PC-9 (cell line): ENCODE measurements around the gene IRF1. TPM values are rescaled to one million over a fixed set of nuclear protein-coding genes. Genes with fewer than 3 reads are reported as not detected.

Experiments used
- BruUV-seq: library from RNA; stranded (reverse); fragments of 400-500 nt; replicated peaks from 2 replicates; lab custom pipeline; 2021; lab: Mats Ljungman, UMichigan
- CTCF ChIA-PET: fragments of 300-600 bp; sonication (Branson Sonifier 250); formaldehyde crosslinking; loops from one replicate; lab custom pipeline; 2022; ENCODE audit warnings: antibody characterized with exemption; lab: Charles Lee
- POLR2A ChIA-PET: fragments of 300-600 bp; sonication (Branson Sonifier 250); formaldehyde crosslinking; loops from one replicate; lab custom pipeline; 2022; ENCODE audit warnings: antibody characterized with exemption; ENCODE audit not compliant: unreplicated experiment; lab: Charles Lee
- DNase-seq, 2 experiments: peaks; one replicate each; pipeline versions ENCODE4 v3.0.0 to v3.0.0-alpha.2; 2015 to 2022; ENCODE audit warnings: mixed read lengths in 1 of 2
- H2AFZ ChIP-seq: fragments of 200-600 bp; sonication (generic); 2 replicates; pipeline ENCODE4 v1.8.1; 2017; ENCODE audit warnings: antibody characterized with exemption
- H3F3A ChIP-seq: fragments of 200-600 bp; sonication (generic); 2 replicates; pipeline ENCODE4 v1.8.1; 2017; ENCODE audit warnings: antibody characterized with exemption, mild to moderate bottlenecking, low read depth; ENCODE audit not compliant: insufficient read depth
- H3K27ac ChIP-seq: fragments of 200-600 bp; sonication (generic); 2 replicates; pipeline ENCODE4 v1.6.1; 2016; ENCODE audit warnings: mixed run types
- H3K27me3 ChIP-seq: fragments of 200-600 bp; sonication (generic); 2 replicates; pipeline ENCODE4 v1.6.1; 2016; ENCODE audit warnings: low read depth, mixed run types; ENCODE audit not compliant: insufficient read depth
- H3K36me3 ChIP-seq: fragments of 200-600 bp; sonication (generic); 2 replicates; pipeline ENCODE4 v1.6.1; 2016; ENCODE audit warnings: low read depth, mixed run types
- H3K4me1 ChIP-seq: fragments of 200-600 bp; sonication (generic); replicated peaks from 2 replicates; pipeline ENCODE4 v1.6.1; 2016; ENCODE audit warnings: mixed run types; ENCODE audit not compliant: insufficient read depth
- H3K4me2 ChIP-seq: fragments of 200-600 bp; sonication (generic); 2 replicates; pipeline ENCODE4 v1.6.1; 2017; ENCODE audit warnings: mixed run types
- H3K4me3 ChIP-seq: fragments of 200-600 bp; sonication (generic); 2 replicates; pipeline ENCODE4 v1.6.1; 2016; ENCODE audit warnings: mixed run types
- H3K79me2 ChIP-seq: fragments of 200-600 bp; sonication (generic); 2 replicates; pipeline ENCODE4 v1.6.1; 2017; ENCODE audit warnings: low read depth, mixed run types
- H3K9me2 ChIP-seq: fragments of 200-600 bp; sonication (generic); 2 replicates; pipeline ENCODE4 v1.8.1; 2017; ENCODE audit warnings: mild to moderate bottlenecking; ENCODE audit not compliant: insufficient read depth
- H3K9me3 ChIP-seq: fragments of 200-600 bp; sonication (generic); 2 replicates; pipeline ENCODE4 v1.8.1; 2016; ENCODE audit warnings: low read depth; ENCODE audit not compliant: insufficient read depth
- H4K20me1 ChIP-seq: fragments of 200-600 bp; sonication (generic); 2 replicates; pipeline ENCODE4 v1.8.1; 2017; ENCODE audit not compliant: insufficient read depth
- EZH2 ChIP-seq: fragments of 200-600 bp; sonication (generic); IDR thresholded peaks from 2 replicates; pipeline ENCODE4 v1.8.0; 2017; ENCODE audit warnings: antibody characterized with exemption, low read depth
- intact Hi-C: fragments of 100-400 bp; cut with micrococcal nuclease; formaldehyde crosslinking; loops from one replicate; pipeline ENCODE4 v1.10.0; 2022; ENCODE audit not compliant: unreplicated experiment
- total RNA-seq: library from RNA; stranded (reverse); gene quantifications from 2 replicates; pipeline ENCODE4 v1.2.3, GENCODE V29; 2021
- TF ChIP-seq, protein P1 (sequence below): fragments of 200-600 bp; sonication (generic); conservative IDR thresholded peaks from 2 replicates; pipeline ENCODE4 v1.6.1; 2017; ENCODE audit warnings: mixed run types, antibody characterized with exemption, mild to moderate bottlenecking, moderate library complexity

Gene IRF1
- total RNA-seq, 1 experiment from 2014 or later: 27.1 TPM

DNA sequence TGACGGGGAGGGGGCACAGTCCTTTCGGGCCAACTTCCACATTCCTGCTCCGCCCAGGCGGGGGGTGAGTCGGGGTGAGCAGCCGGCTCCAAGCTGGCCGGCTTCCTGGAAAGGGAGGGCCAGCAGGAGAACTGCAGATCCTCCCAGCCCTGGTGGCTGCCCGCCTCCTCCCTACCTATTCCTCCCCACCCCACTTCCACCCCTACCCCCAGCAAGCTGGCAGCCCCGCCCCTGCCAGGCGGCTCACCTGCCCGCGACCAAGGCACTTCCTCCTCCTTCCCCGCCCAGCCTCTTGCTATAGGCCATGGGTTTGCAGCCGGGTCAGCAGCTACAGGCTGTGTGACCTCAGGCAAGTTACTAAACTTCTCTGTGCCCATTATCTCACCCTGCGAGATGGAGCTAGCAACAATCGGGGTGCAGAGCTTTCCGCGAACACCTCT, 5.6 kb upstream of the IRF1 start:
- Histone ChIP-seq H3K4me1 (peaks cover 64% of the 10 kb centered on the region), H3K9me2 (no peaks in the 10 kb centered on the region), H3F3A (peaks cover 44% of the 10 kb centered on the region), H3K79me2 (no peaks in the 10 kb centered on the region), H3K4me2 (peak overlapping the region; percentile 98), H3K4me3 (peak overlapping the region; percentile 94), H3K27me3 (no peaks in the 10 kb centered on the region), H2AFZ (peak overlapping the region; percentile 87), H3K9me3 (no peaks in the 10 kb centered on the region), H3K27ac (peak overlapping the region; percentile 96), H3K36me3 (no peaks in the 10 kb centered on the region), H4K20me1 (no peaks in the 10 kb centered on the region)
- TF ChIP-seq EZH2: no peak
- TF ChIP-seq, protein P1, sequence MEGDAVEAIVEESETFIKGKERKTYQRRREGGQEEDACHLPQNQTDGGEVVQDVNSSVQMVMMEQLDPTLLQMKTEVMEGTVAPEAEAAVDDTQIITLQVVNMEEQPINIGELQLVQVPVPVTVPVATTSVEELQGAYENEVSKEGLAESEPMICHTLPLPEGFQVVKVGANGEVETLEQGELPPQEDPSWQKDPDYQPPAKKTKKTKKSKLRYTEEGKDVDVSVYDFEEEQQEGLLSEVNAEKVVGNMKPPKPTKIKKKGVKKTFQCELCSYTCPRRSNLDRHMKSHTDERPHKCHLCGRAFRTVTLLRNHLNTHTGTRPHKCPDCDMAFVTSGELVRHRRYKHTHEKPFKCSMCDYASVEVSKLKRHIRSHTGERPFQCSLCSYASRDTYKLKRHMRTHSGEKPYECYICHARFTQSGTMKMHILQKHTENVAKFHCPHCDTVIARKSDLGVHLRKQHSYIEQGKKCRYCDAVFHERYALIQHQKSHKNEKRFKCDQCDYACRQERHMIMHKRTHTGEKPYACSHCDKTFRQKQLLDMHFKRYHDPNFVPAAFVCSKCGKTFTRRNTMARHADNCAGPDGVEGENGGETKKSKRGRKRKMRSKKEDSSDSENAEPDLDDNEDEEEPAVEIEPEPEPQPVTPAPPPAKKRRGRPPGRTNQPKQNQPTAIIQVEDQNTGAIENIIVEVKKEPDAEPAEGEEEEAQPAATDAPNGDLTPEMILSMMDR: no peak
- ChIA-PET POLR2A (interaction anchor here (0.5 to 1.6 kb wide), 19 partner anchors 12 to 1875 kb away, joined by 3 to 25 read pairs (median 7); partner anchors contain the start of gene SLC22A5), CTCF (interaction anchor here (0.6 to 1.3 kb wide), 5 partner anchors 68 to 689 kb away, joined by 4 to 10 read pairs (median 5); no protein-coding TSS in a partner anchor)
- peak; percentile 90 to 95 for DNase-seq
- intact Hi-C loops: loop anchor here (1.0 to 10.0 kb wide), 7 partner anchors 29 to 229 kb away; partner anchors contain the start of genes RAD50 and SLC22A4
- no TSS peak for BruUV-seq

DNA sequence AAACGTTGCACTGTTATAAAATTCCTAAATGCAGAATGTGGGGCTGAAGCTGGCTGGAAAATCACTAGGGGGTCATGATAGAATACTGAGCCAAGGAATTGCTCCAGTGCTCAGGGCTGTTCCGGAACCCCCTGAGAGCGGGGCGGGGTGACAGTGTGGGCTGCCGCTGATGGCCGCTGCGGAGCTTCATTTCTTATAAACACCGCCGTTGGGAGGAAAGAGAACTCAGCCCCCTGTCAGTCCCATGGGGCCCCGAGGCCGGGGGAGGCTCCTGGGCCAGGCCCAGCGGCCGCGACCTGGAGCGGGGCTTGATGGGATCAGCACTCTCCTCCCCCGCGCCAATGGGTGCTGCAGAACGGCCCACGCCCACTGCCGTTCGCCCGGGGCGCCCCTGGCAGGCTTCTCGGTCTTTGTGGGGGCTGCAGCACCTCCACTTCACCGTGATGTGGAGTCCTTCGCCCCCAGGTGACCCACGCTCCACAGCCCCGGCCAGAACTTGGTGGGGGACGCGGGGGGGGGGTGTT, 5.2 kb upstream of the IRF1 start:
- BruUV-seq: no TSS peak
- TF ChIP-seq, protein P1: no peak; the same call in 1 of the 2 replicates
- no peak for TF ChIP-seq EZH2
- H3K4me1 ChIP-seq: peaks cover 62% of the 10 kb centered on the region
- peak overlapping the region; percentile 67 for H2AFZ ChIP-seq
- no peaks in the 10 kb centered on the region for H3K36me3 ChIP-seq
- no peaks in the 10 kb centered on the region for H3K27me3 ChIP-seq
- POLR2A ChIA-PET: interaction anchor here (0.6 to 1.6 kb wide), 12 partner anchors 17 to 342 kb away, joined by 3 to 15 read pairs (median 4); no protein-coding TSS in a partner anchor
- H4K20me1 ChIP-seq: no peaks in the 10 kb centered on the region
- CTCF ChIA-PET: interaction anchor here (0.6 to 1.3 kb wide), 3 partner anchors 106 to 689 kb away, joined by 4 to 5 read pairs (median 4); no protein-coding TSS in a partner anchor
- peaks cover 44% of the 10 kb centered on the region for H3F3A ChIP-seq
- H3K9me3 ChIP-seq: no peaks in the 10 kb centered on the region
- peak overlapping the region; percentile 96 for H3K27ac ChIP-seq
- H3K79me2 ChIP-seq: no peaks in the 10 kb centered on the region
- peak; percentile 79 to 90 for DNase-seq
- H3K4me2 ChIP-seq: peak overlapping the region; percentile 87
- no peaks in the 10 kb centered on the region for H3K9me2 ChIP-seq
- intact Hi-C loops: loop anchor here (1.0 to 10.0 kb wide), 7 partner anchors 29 to 228 kb away; partner anchors contain the start of genes RAD50 and SLC22A4
- H3K4me3 ChIP-seq: peak overlapping the region; percentile 65

DNA sequence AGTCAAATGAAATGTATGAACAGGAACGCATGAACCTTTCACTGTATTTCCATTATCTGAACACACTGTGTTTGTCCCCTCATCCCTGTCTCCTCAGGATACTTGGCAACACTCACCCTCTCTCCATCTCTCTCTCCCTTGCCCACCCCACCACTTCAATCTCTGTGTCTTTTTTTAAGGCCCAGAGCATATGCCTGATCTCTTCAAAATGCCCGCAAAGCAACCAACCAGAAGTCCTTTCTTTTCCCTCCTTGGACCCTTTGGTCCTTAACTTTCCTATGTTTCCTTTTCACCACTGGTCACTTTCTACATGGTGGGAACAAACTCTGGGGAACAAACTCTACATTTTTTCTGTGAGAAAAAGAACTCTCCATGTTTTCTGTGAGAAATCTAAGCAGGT, 3.2 kb upstream of the IRF1 start:
- TF ChIP-seq, protein P1: no peak
- no peak for TF ChIP-seq EZH2
- CTCF ChIA-PET: no interaction called here
- no peak for DNase-seq
- Histone ChIP-seq H3K4me2 (no peak overlapping the region), H3K4me3 (no peak overlapping the region), H3K27ac (no peak overlapping the region), H3K79me2 (peaks cover 11% of the 10 kb centered on the region), H3K36me3 (no peaks in the 10 kb centered on the region), H2AFZ (no peak overlapping the region), H3F3A (peaks cover 35% of the 10 kb centered on the region), H4K20me1 (peaks cover 3% of the 10 kb centered on the region), H3K27me3 (no peaks in the 10 kb centered on the region), H3K9me3 (no peaks in the 10 kb centered on the region), H3K9me2 (no peaks in the 10 kb centered on the region), H3K4me1 (peaks cover 53% of the 10 kb centered on the region)
- no TSS peak for BruUV-seq
- POLR2A ChIA-PET: no interaction called here
- intact Hi-C loops: loop anchor here (10.0 kb wide), 1 partner anchor 199 kb away; the partner anchor contains the start of gene SLC22A4
